Choroid plexus epithelial cell (primary cell): ENCODE data around the gene PLXNB2.
A peak's percentile ranks its signal among the peaks of the same experiment; 100 is the strongest.

ENCODE experiments used
- DNase-seq: peaks from one replicate; pipeline ENCODE4 v3.0.0-alpha.2; 2010; ENCODE audit warnings: low read depth
- H3K4me3 ChIP-seq: 2 replicates; pipeline ENCODE4 v1.5.1; 2011; ENCODE audit warnings: low read depth, mild to moderate bottlenecking, control low read depth, low read length, moderate library complexity
- TF ChIP-seq, protein P1 (sequence below): conservative IDR thresholded peaks from 2 replicates; pipeline ENCODE4 v1.5.1; 2011; ENCODE audit warnings: low read depth, mild to moderate bottlenecking, control low read depth, inconsistent platforms, low read length, moderate library complexity

PLXNB2 gene

GRCh38 chr22:50246242-50247175 is 60.9 kb downstream of the PLXNB2 start:
- no peak overlapping the region for H3K4me3 ChIP-seq
- no peak for DNase-seq
- TF ChIP-seq, protein P1, sequence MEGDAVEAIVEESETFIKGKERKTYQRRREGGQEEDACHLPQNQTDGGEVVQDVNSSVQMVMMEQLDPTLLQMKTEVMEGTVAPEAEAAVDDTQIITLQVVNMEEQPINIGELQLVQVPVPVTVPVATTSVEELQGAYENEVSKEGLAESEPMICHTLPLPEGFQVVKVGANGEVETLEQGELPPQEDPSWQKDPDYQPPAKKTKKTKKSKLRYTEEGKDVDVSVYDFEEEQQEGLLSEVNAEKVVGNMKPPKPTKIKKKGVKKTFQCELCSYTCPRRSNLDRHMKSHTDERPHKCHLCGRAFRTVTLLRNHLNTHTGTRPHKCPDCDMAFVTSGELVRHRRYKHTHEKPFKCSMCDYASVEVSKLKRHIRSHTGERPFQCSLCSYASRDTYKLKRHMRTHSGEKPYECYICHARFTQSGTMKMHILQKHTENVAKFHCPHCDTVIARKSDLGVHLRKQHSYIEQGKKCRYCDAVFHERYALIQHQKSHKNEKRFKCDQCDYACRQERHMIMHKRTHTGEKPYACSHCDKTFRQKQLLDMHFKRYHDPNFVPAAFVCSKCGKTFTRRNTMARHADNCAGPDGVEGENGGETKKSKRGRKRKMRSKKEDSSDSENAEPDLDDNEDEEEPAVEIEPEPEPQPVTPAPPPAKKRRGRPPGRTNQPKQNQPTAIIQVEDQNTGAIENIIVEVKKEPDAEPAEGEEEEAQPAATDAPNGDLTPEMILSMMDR: no peak

DNA sequence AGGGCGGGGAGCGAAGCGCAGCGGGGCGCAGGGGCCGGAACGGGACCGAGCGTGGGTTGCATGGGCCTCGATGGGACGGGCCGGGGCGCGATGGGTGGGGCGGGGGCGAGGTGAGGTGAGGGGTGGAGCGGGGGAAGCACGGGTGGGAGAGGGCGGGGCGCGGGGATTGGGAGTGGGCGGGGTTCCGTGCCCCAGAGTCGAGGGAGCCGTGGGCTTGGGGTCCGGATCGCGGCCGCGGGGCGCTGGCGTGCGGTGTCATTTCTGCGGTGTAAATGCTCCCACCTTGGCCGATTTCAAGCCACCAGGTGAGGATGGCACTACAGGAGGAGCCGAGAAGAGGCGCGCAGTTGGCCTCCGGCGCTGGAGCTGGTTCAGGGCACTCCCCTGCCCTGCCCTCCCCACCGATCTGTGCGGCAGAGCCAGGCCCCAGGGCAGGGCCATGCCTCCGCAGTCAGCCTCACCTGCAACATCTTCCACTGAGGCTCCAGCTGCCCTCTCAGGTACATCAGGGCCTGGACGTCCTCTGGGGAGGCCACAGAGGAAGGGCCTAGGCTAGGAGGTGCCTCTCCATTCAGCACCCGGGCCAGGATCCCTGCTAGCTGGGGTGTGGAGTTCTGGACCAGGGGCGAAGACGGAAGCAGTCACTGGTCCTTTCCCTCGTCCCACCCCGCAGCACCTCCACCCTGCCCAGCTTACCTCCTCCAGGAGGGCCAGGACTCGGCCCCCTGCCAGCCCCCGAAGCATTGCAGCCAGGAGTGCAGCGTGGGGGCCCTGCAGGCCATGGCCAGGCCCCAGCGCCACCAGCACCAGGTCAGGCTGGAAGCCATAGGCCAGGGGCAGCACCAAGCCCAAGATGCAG is 62.0 kb downstream of the PLXNB2 start:
- no peak for DNase-seq
- TF ChIP-seq, protein P1: no peak
- peak overlapping the region; percentile 99 for H3K4me3 ChIP-seq

GRCh38 chr22:50244420-50245213 is 62.8 kb downstream of the PLXNB2 start, which contains the start of gene TUBGCP6:
Gene TUBGCP6 (minus strand): TSS chr22:50245023. CDS start chr22:50244459, 564 bp downstream.
- H3K4me3 ChIP-seq: peak within 1 kb of the TSS; percentile 99
- TF ChIP-seq, protein P1: peak; percentile 29
- peak; percentile 92 for DNase-seq

GRCh38 chr22:50243685-50244419 is 63.6 kb downstream of the PLXNB2 start:
- TF ChIP-seq, protein P1: no peak
- peak overlapping the region; percentile 99 for H3K4me3 ChIP-seq
- peak; percentile 21 for DNase-seq

- no peak for DNase-seq
- H3K4me3 ChIP-seq: peak overlapping the region; percentile 37
- TF ChIP-seq, protein P1: no peak
Observed at GRCh38 chr22:50242406-50242949, 65.0 kb downstream of the PLXNB2 start.

- no peak for DNase-seq
- TF ChIP-seq, protein P1: no peak
- no peak overlapping the region for H3K4me3 ChIP-seq
Observed at GRCh38 chr22:50238755-50239154, 68.7 kb downstream of the PLXNB2 start.
